Measurements from ENCODE around the gene DUSP19. TPM values are rescaled to one million over a fixed set of nuclear protein-coding genes. Genes with fewer than 3 reads are reported as not detected.

The DUSP19 gene, protein sequence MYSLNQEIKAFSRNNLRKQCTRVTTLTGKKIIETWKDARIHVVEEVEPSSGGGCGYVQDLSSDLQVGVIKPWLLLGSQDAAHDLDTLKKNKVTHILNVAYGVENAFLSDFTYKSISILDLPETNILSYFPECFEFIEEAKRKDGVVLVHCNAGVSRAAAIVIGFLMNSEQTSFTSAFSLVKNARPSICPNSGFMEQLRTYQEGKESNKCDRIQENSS
- 1 to 10 TPM in 1 of 2 experiments, under 1 TPM in 1; 0.92 to 1.6 TPM for total RNA-seq

DNA sequence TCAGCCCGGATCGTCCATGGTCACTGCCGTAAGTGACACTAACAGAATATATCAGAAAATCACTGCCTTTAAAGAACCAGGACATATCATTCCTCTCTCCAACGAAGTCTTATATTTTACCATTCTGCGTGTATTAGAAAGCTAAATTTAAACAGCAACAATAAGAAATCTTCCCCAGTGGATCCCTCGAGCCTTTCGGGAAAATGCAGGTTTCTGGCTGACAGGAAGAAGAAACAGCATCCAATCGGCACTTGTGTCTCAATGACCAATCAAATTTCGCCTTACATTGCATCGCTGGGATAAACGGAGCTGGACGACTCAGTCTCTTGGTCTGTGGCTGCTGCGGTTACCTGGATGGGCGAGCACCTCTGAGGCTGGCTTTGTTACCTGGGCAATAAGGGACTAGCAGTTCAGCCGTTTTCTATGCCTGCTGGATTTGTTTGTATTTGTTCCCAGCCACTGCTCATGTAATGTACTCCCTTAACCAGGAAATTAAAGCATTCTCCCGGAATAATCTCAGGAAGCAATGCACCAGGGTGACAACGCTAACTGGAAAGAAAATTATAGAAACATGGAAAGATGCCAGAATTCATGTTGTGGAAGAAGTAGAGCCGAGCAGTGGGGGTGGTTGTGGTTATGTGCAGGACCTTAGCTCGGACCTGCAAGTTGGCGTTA is at the start of gene DUSP19:
Gene DUSP19 (plus strand): TSS at position 284 of the 675 bp plus-strand sequence. CDS start 187 bp downstream, at position 471.
- peak within 1 kb of the TSS; percentile 82 for H3K4me3 Mint-ChIP-seq
- H3K4me1 Mint-ChIP-seq, result peaks cover 14% of the 10 kb centered on the region
- POLR2A ChIA-PET, result interaction anchor here (1.2 kb wide), 1 partner anchor 363 kb away, joined by 3 read pairs; no protein-coding TSS in a partner anchor
- no peaks in the 10 kb centered on the region for H3K36me3 Mint-ChIP-seq (ENCODE audit: low read depth)
- CTCF ChIA-PET, result interaction anchor here (0.7 to 1.4 kb wide), 3 partner anchors 13 to 323 kb away, joined by 3 to 4 read pairs (median 3); no protein-coding TSS in a partner anchor
- peaks cover 3% of the 10 kb centered on the region for H3K27me3 Mint-ChIP-seq
- DNase-seq, result peak; percentile 83
- no peaks in the 10 kb centered on the region for H3K9me3 Mint-ChIP-seq
- peak within 1 kb of the TSS; percentile 65 for H3K27ac Mint-ChIP-seq

GRCh38 chr2:183029219-183029618 is 49.3 kb upstream of the DUSP19 start:
- Mint-ChIP-seq H3K27me3 (peaks cover 59% of the 10 kb centered on the region), H3K27ac (no peak overlapping the region), H3K9me3 (no peaks in the 10 kb centered on the region), H3K4me1 (no peaks in the 10 kb centered on the region), H3K4me3 (no peak overlapping the region), H3K36me3 (ENCODE audit: low read depth) (no peaks in the 10 kb centered on the region)
- POLR2A ChIA-PET, result no interaction called here
- no peak for DNase-seq
- CTCF ChIA-PET, result interaction anchor here (0.6 kb wide), 1 partner anchor 45 kb away, joined by 4 read pairs; no protein-coding TSS in a partner anchor

DNA sequence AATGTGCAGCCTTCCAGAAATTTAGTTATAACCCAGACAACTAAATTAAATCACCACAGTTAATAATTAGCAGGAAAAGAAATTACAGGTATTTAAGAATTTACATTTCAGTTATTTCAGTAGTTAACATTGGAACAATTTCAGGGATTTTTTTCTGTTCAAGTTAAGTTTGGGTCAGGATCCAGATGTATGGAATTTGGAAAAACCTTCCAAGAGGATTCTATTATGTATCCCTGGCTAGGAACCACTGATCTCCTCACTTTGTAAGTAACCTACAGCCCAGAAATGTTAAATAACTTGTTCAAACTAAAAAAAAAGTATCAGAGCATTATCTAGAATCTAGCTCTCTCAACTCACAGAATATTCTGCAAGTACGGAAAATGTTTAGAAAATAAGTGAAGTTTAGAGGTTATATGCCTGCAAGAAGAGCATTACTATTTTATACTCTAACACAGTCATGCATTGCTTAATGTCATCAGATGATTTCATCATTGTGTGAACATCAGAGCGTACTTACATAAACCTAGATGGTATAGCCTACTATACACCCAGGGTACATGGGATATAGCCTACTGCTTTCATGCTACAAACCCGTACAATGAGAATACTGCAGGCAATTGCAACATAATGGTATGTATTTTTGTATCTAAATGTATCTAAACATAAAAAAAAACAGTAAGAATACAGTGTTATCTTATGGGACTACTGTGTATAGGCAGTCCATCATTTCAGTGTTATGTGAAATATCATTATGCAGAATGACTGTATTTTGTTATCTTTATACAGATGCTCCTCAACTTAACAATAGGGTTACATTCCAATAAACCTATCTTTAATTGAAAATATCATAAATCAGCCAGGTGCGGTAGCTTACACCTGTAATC is 46.4 kb upstream of the DUSP19 start:
- no peak overlapping the region for H3K4me3 Mint-ChIP-seq
- H3K27ac Mint-ChIP-seq, result no peak overlapping the region
- CTCF ChIA-PET, result interaction anchor here (0.6 kb wide), 1 partner anchor 20 kb away, joined by 3 read pairs; no protein-coding TSS in a partner anchor
- H3K36me3 Mint-ChIP-seq (ENCODE audit: low read depth), result no peaks in the 10 kb centered on the region
- no peaks in the 10 kb centered on the region for H3K9me3 Mint-ChIP-seq
- POLR2A ChIA-PET, result no interaction called here
- H3K27me3 Mint-ChIP-seq, result peaks cover 72% of the 10 kb centered on the region
- DNase-seq, result no peak
- peaks cover 18% of the 10 kb centered on the region for H3K4me1 Mint-ChIP-seq

DNA sequence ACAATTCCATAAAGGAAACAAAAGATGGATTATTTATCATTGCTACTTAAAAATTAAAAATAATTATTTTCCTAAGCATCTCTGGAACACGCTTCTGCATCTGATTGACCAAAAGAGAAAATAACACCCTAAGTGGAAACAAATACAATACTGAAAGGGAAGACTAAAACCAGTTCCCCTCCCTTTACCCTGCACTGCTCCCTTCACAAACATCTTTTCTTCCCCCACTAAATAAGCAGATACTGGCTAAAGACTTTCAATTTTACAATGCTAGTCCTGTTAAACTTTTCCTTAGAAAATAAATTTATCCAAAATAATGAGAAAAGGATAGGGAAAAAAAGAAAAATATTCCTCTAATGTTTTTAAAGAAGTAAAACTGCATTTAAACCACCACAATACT is 44.6 kb upstream of the DUSP19 start:
- peaks cover 26% of the 10 kb centered on the region for H3K4me1 Mint-ChIP-seq
- H3K4me3 Mint-ChIP-seq, result no peak overlapping the region
- H3K27me3 Mint-ChIP-seq, result peaks cover 75% of the 10 kb centered on the region
- POLR2A ChIA-PET, result no interaction called here
- no peak overlapping the region for H3K27ac Mint-ChIP-seq
- DNase-seq, result no peak
- CTCF ChIA-PET, result no interaction called here
- H3K9me3 Mint-ChIP-seq, result no peaks in the 10 kb centered on the region
- H3K36me3 Mint-ChIP-seq (ENCODE audit: low read depth), result no peaks in the 10 kb centered on the region

DNA sequence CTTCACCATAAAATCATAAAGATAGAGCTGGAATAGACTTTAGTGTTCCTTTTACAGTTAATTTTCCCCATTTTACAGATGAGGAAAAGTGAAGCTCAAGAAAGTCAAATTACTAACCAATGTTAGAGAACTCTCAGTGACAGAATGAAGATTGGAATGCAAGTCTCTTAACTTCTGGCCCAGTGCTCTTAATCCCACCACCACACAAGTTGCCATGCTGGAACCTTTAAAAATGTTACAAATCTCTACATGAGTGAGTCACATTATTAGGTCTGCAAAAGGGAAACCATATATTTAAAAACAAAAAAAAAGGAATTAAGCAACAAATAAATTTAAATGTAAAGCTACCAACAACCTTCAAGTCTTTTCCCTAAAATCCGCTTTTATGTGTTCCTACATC is 43.7 kb upstream of the DUSP19 start:
- peaks cover 73% of the 10 kb centered on the region for H3K27me3 Mint-ChIP-seq
- POLR2A ChIA-PET, result no interaction called here
- H3K4me3 Mint-ChIP-seq, result no peak overlapping the region
- no peak overlapping the region for H3K27ac Mint-ChIP-seq
- H3K36me3 Mint-ChIP-seq (ENCODE audit: low read depth), result no peaks in the 10 kb centered on the region
- no peaks in the 10 kb centered on the region for H3K9me3 Mint-ChIP-seq
- CTCF ChIA-PET, result interaction anchor here (0.6 kb wide), 1 partner anchor 25 kb away, joined by 3 read pairs; no protein-coding TSS in a partner anchor
- peaks cover 28% of the 10 kb centered on the region for H3K4me1 Mint-ChIP-seq
- DNase-seq, result no peak

- Mint-ChIP-seq H3K27me3 (peaks cover 71% of the 10 kb centered on the region), H3K4me1 (peaks cover 28% of the 10 kb centered on the region), H3K27ac (no peak overlapping the region), H3K36me3 (ENCODE audit: low read depth) (no peaks in the 10 kb centered on the region), H3K9me3 (no peaks in the 10 kb centered on the region), H3K4me3 (no peak overlapping the region)
- POLR2A ChIA-PET, result no interaction called here
- no peak for DNase-seq
- CTCF ChIA-PET, result interaction anchor here (0.6 kb wide), 1 partner anchor 24 kb away, joined by 3 read pairs; no protein-coding TSS in a partner anchor
Observed at GRCh38 chr2:183035298-183035953, 43.1 kb upstream of the DUSP19 start.

- Mint-ChIP-seq H3K36me3 (ENCODE audit: low read depth) (no peaks in the 10 kb centered on the region), H3K27ac (no peak overlapping the region), H3K4me3 (peak overlapping the region; percentile 20), H3K27me3 (peaks cover 73% of the 10 kb centered on the region), H3K9me3 (no peaks in the 10 kb centered on the region), H3K4me1 (peaks cover 28% of the 10 kb centered on the region)
- ChIA-PET CTCF (interaction anchor here (0.6 kb wide), 1 partner anchor 367 kb away, joined by 5 read pairs; no protein-coding TSS in a partner anchor), POLR2A (no interaction called here)
- no peak for DNase-seq
Observed at GRCh38 chr2:183035954-183036669, 42.4 kb upstream of the DUSP19 start.

DNA sequence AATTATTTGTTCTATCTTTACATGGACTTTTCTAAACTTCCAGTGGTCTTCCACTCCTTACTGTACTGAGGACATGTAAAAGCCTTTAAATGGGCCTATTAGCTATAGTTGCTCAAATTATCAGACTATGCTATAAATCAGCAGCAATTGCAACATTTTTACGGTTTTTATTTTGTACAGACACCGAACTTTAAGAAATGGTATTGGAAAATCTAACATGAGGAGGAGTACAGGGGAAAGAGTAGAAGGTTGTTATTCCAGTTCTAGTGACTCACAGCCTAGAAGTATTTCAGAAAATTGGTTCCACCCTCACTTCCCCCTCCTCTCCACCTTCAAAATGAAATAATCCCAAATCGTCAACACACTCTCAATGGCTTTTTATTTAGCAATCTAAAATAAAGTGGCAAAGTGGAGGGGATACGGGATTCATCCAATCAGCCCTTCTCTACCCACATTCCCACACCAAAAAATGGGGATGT is 41.4 kb upstream of the DUSP19 start:
- Mint-ChIP-seq H3K9me3 (no peaks in the 10 kb centered on the region), H3K4me3 (peak overlapping the region; percentile 62), H3K4me1 (peaks cover 28% of the 10 kb centered on the region), H3K36me3 (ENCODE audit: low read depth) (no peaks in the 10 kb centered on the region), H3K27me3 (peaks cover 73% of the 10 kb centered on the region), H3K27ac (no peak overlapping the region)
- ChIA-PET CTCF (interaction anchor here (0.7 to 1.0 kb wide), 3 partner anchors 16 to 59 kb away, joined by 3 to 4 read pairs (median 3); partner anchors contain the start of gene DUSP19), POLR2A (no interaction called here)
- DNase-seq, result no peak

DNA sequence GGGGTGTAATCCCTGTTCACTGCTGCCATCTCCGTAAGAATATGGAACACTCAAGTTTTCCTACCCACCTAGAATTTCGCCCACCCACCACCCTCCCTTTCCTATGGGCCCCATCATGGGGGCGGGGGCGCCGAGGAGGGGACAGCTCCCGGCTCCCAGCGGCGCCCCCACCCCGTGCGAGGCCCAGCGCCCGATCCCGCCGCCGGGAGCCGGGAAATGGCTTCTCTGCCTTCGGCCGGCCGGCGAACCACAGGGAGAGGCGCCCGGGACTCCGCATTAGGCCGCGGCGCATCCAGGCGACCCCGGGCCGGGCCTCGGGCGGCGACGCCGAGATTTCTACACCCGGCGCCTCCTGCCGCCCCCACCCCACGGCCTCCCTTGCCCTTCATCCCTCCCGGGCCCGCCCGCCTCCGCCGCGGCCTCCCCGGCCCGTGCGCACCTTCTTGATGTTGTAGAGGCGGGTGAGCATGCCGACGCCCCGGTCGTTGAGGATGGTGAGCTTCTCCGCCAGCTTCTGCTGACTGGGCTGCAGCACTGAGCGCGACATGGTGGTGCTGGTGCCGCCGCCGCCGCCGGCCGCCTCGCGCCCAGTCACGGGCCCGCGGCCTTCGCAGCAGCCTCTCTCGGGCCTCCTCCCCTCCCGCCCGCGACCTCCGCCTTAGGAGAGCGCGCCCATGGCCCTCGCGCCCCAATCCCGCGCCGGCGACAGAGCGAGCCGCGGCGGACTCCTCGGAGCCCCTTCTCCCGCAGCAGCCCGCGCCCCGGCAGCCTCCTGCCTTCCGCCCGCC is 40.8 kb upstream of the DUSP19 start:
- DNase-seq, result peak; percentile 35
- CTCF ChIA-PET, result interaction anchor here (0.7 to 1.0 kb wide), 3 partner anchors 17 to 58 kb away, joined by 3 to 4 read pairs (median 3); partner anchors contain the start of gene DUSP19
- Mint-ChIP-seq H3K27me3 (peaks cover 75% of the 10 kb centered on the region), H3K4me3 (peak overlapping the region; percentile 75), H3K36me3 (ENCODE audit: low read depth) (no peaks in the 10 kb centered on the region), H3K27ac (no peak overlapping the region), H3K4me1 (peaks cover 28% of the 10 kb centered on the region), H3K9me3 (no peaks in the 10 kb centered on the region)
- POLR2A ChIA-PET, result no interaction called here

- peaks cover 28% of the 10 kb centered on the region for H3K4me1 Mint-ChIP-seq
Observed at GRCh38 chr2:183038341-183039300, 39.9 kb upstream of the DUSP19 start, which contains the start of gene NCKAP1. Gene NCKAP1 (minus strand): TSS chr2:183038457. CDS start chr2:183038099, 358 bp downstream.

More at GRCh38 chr2:183038341-183039300, 39.9 kb upstream of the DUSP19 start, which contains the start of gene NCKAP1:
- H3K36me3 Mint-ChIP-seq (ENCODE audit: low read depth), result no peaks in the 10 kb centered on the region
- DNase-seq, result peak; percentile 73
- POLR2A ChIA-PET, result no interaction called here
- H3K27ac Mint-ChIP-seq, result peak within 1 kb of the TSS; percentile 64
- peaks cover 73% of the 10 kb centered on the region for H3K27me3 Mint-ChIP-seq
- CTCF ChIA-PET, result no interaction called here
- H3K9me3 Mint-ChIP-seq, result no peaks in the 10 kb centered on the region
- peak within 1 kb of the TSS; percentile 75 for H3K4me3 Mint-ChIP-seq

Measured in activated CD4-positive, alpha-beta T cell treated with anti-CD3 and anti-CD28 coated beads, Interleukin-2, amount 10 ng/mL, durations not matched to agents 7 days and 5 days (primary cell).